ENCODE measurements around the gene GRIN2C. TPM values are rescaled to one million over a fixed set of nuclear protein-coding genes. Genes with fewer than 3 reads are reported as not detected.

Gene GRIN2C
- total RNA-seq, 4 donors from 2014 or later: 0.13 TPM; not detected in 3

DNA sequence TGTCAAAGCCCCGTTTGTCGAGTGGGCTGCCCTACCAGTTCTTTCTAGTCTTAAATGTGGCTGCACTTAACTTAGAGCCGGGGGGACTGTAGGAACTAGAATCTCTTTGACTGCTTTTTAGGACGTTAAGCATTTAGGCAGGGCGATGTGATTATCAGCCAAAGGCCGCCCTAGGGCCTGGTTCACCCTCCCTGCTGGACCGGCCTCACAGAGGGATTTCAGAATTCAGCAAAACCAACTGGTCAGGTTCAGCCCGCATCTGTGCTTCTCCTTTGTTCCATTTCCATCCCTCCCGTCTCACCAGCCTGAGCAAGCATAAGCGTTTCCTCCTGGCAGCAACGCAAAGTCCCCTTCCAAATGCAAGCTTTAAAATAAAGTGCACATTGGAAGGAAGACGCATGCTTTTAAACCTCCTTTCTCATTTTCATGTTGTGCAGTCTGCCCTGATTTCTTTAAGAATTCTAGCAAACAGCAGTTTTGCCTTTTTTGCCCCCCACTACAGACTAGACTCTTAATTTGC, 67.0 kb downstream of the GRIN2C start:
- Histone ChIP-seq H3K27me3 (no peaks in the 10 kb centered on the region), H3K36me3 (peaks cover 65% of the 10 kb centered on the region), H3K4me1 (peaks cover 6% of the 10 kb centered on the region), H3K4me3 (no peak overlapping the region), H3K9me3 (no peaks in the 10 kb centered on the region), H3K27ac (no peak overlapping the region)
- DNase-seq (ENCODE audit: low spot score in 2 of 2): no peak
- no peak for TF ChIP-seq POLR2AphosphoS5 (IDR thresholded peaks at IDR 0.05)
- WGBS: 91% methylated on average over 12 of the region's 12 CpGs

Other genes with a start within 250 kb of the GRIN2C start
- under 1 TPM in 1 of 4 donors, not detected in 3; 0.24 TPM for gene CD300E, start 236.1 kb downstream of the GRIN2C start, total RNA-seq
- not detected for gene CD300LF, start 147.0 kb downstream of the GRIN2C start, total RNA-seq
- gene RAB37, start 122.6 kb downstream of the GRIN2C start, total RNA-seq: under 1 TPM in 2 of 4 donors, not detected in 2; 0.32 to 0.38 TPM
- gene NHERF1, start 111.3 kb downstream of the GRIN2C start, total RNA-seq: 10 to 100 TPM; 21.1 to 53.8 (median 42.0) TPM
- 10 to 100 TPM; 21.0 to 32.7 (median 24.4) TPM for gene NAT9, start 83.5 kb downstream of the GRIN2C start, total RNA-seq
- 10 to 100 TPM; 19.1 to 34.1 (median 24.7) TPM for gene FDXR, start 13.1 kb upstream of the GRIN2C start, total RNA-seq
- 10 to 100 TPM in 2 of 4 donors, 1 to 10 TPM in 2; 4.9 to 11.6 (median 8.1) TPM for gene FADS6, start 33.7 kb upstream of the GRIN2C start, total RNA-seq
- 1 to 10 TPM; 1.1 to 3.7 (median 1.9) TPM for gene USH1G, start 63.4 kb upstream of the GRIN2C start, total RNA-seq
- gene OTOP2, start 64.4 kb upstream of the GRIN2C start, total RNA-seq: under 1 TPM in 1 of 4 donors, not detected in 3; 0.49 TPM
- gene OTOP3, start 76.0 kb upstream of the GRIN2C start, total RNA-seq: under 1 TPM in 2 of 4 donors, not detected in 2; 0.65 to 0.98 TPM
- 10 to 100 TPM in 2 of 4 donors, 1 to 10 TPM in 2; 3.4 to 13.7 (median 9.5) TPM for gene HID1, start 112.9 kb upstream of the GRIN2C start, total RNA-seq
- 1 to 10 TPM; 5.6 to 8.6 (median 6.9) TPM for gene CDR2L, start 127.7 kb upstream of the GRIN2C start, total RNA-seq
- gene MRPL58, start 152.8 kb upstream of the GRIN2C start, total RNA-seq: 10 to 100 TPM; 20.2 to 68.2 (median 46.7) TPM
- 100 to 1,000 TPM; 167 to 312 (median 272) TPM for gene ATP5PD, start 187.1 kb upstream of the GRIN2C start, total RNA-seq
- 10 to 100 TPM; 25.3 to 37.7 (median 31.3) TPM for gene KCTD2, start 187.3 kb upstream of the GRIN2C start, total RNA-seq
- 10 to 100 TPM; 59.1 to 93.3 (median 61.4) TPM for gene SLC16A5, start 228.1 kb upstream of the GRIN2C start, total RNA-seq